Activated CD4-positive, alpha-beta T cell treated with anti-CD3 and anti-CD28 coated beads, Interleukin-2, amount 10 ng/mL, durations not matched to agents 7 days and 5 days (primary cell): ENCODE data around the gene TP73. TPM values are rescaled to one million over a fixed set of nuclear protein-coding genes. Genes with fewer than 3 reads are reported as not detected.
A peak's percentile ranks its signal among the peaks of the same experiment; 100 is the strongest.

Experiments used
- CTCF ChIA-PET: fragments of 350-600 bp; sonication (Branson Sonifier 250); formaldehyde crosslinking; loops from one replicate; lab custom pipeline; 2021; ENCODE audit warnings: antibody characterized with exemption; lab: Charles Lee
- POLR2A ChIA-PET: fragments of 350-600 bp; sonication (Branson Sonifier 250); formaldehyde crosslinking; loops from one replicate; lab custom pipeline; 2021; ENCODE audit warnings: antibody characterized with exemption; lab: Charles Lee
- DNase-seq: peaks from one replicate; pipeline ENCODE4 v3.0.0-alpha.2; 2020
- H3K27ac Mint-ChIP-seq: one replicate; pipeline ENCODE4 v1.8.0; 2021; ENCODE audit warnings: mild to moderate bottlenecking, moderate library complexity, mixed read lengths
- H3K27me3 Mint-ChIP-seq: one replicate; pipeline ENCODE4 v1.8.0; 2021; ENCODE audit warnings: mixed read lengths
- H3K36me3 Mint-ChIP-seq: one replicate; pipeline ENCODE4 v1.8.0; 2021; ENCODE audit warnings: low read depth, mixed read lengths
- H3K4me1 Mint-ChIP-seq: one replicate; pipeline ENCODE4 v1.8.0; 2021; ENCODE audit warnings: mixed read lengths
- H3K4me3 Mint-ChIP-seq: one replicate; pipeline ENCODE4 v1.8.0; 2021; ENCODE audit warnings: mild to moderate bottlenecking, moderate library complexity, mixed read lengths
- H3K9me3 Mint-ChIP-seq: one replicate; pipeline ENCODE4 v1.8.0; 2021; ENCODE audit warnings: mixed read lengths
- total RNA-seq, 2 experiments: library from RNA; stranded (reverse); gene quantifications; one replicate each; pipeline ENCODE4 v1.2.3, GENCODE V29; 2021

TP73 gene
- total RNA-seq, result 1 to 10 TPM; 2.0 to 2.5 TPM

DNA sequence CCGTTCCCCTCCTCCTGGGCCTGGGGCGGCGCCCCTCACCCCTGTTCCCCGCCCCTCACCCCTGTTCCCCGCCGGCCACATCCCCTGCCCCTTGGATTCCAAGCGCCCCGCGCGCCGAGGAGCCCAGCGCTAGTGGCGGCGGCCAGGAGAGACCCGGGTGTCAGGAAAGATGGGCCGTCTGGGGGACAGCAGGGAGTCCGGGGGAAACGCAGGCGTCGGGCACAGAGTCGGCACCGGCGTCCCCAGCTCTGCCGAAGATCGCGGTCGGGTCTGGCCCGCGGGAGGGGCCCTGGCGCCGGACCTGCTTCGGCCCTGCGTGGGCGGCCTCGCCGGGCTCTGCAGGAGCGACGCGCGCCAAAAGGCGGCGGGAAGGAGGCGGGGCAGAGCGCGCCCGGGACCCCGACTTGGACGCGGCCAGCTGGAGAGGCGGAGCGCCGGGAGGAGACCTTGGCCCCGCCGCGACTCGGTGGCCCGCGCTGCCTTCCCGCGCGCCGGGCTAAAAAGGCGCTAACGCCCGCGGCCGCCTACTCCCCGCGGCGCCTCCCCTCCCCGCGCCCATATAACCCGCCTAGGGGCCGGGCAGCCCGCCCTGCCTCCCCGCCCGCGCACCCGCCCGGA lies at the start of gene TP73:
Gene TP73 (plus strand): TSS at position 587 of the 618 bp plus-strand sequence. CDS start 29,850 bp downstream, outside the sequence.
- ChIA-PET CTCF (no interaction called here), POLR2A (no interaction called here)
- DNase-seq, result no peak
- H3K4me1 Mint-ChIP-seq, result peaks cover 22% of the 10 kb centered on the region
- no peaks in the 10 kb centered on the region for H3K9me3 Mint-ChIP-seq
- no peak within 1 kb of the TSS for H3K27ac Mint-ChIP-seq
- no peaks in the 10 kb centered on the region for H3K36me3 Mint-ChIP-seq
- H3K4me3 Mint-ChIP-seq, result peak within 1 kb of the TSS; percentile 34
- peaks cover 44% of the 10 kb centered on the region for H3K27me3 Mint-ChIP-seq

DNA sequence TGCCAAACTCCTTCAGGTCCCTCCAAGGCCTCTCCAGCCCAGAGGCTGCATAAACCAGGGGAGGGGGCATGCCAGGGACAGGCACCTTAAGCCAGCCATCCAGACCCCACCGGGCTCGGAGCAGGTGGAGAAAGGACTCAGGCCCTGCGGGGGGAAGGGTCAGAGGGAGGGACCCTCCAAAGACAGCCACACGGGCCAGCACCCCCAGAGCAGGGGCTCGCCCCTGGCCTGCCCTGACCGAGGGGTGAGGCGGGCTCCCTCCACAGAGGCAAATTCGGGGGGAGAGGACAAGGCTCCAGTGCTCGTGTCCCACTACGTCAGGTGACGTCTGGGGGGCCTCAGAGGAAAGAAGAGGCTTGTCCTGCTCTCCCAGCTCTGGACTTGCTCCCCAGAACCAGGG lies 49.2 kb upstream of the TP73 start:
- Mint-ChIP-seq H3K4me1 (peaks cover 3% of the 10 kb centered on the region), H3K36me3 (no peaks in the 10 kb centered on the region), H3K9me3 (no peaks in the 10 kb centered on the region), H3K27me3 (no peaks in the 10 kb centered on the region), H3K4me3 (no peak overlapping the region), H3K27ac (no peak overlapping the region)
- CTCF ChIA-PET, result interaction anchor here (1.6 kb wide), 1 partner anchor 17 kb away, joined by 4 read pairs; no protein-coding TSS in a partner anchor
- DNase-seq, result no peak
- POLR2A ChIA-PET, result no interaction called here

DNA sequence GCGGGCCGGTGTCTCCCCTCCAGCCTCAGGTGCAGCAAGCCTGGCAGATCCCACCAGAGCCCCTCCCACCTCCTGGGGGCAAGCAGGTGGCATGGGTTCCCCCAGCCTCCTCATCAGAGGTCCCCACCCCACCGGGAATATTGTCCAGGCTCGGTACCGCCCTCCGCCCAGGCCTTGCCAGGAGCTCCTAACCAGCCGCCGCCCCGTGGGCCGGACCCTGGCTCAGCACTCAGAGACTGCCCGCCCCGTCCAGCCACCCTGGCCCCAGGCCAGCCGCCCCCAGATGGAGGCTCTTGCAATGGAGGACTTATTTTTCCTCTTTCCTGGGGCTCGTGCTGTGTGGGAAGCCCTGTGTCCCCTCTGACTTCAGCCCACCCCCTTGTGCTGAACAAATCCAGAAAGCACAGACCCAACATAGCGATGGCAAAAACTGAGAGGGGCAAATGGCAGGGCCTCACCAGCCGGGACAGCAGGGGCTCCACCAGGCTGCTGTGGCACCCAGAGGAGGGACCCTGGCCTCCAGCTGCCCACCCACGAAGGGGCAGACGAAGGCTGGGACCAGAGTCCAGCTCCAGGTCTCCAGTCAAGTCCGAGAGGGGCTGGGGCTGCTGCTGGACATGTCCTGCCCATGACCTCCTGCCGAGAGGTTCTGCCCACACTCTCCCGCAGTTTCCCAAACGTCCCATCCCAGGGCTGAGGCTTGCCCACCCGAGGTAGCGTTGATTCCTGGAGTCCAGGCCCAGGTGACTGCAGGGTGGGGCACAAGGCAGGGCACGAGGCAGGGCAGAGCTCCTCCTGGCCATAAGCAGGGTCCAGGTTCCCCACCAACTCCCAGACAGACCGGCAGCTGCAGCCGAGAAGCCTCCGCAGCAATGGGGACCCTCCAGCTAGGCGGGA lies 48.5 kb upstream of the TP73 start:
- Mint-ChIP-seq H3K27ac (no peak overlapping the region), H3K9me3 (no peaks in the 10 kb centered on the region), H3K4me1 (no peaks in the 10 kb centered on the region), H3K27me3 (no peaks in the 10 kb centered on the region), H3K36me3 (no peaks in the 10 kb centered on the region), H3K4me3 (no peak overlapping the region)
- ChIA-PET POLR2A (no interaction called here), CTCF (interaction anchor here (1.6 kb wide), 1 partner anchor 16 kb away, joined by 4 read pairs; no protein-coding TSS in a partner anchor)
- no peak for DNase-seq

DNA sequence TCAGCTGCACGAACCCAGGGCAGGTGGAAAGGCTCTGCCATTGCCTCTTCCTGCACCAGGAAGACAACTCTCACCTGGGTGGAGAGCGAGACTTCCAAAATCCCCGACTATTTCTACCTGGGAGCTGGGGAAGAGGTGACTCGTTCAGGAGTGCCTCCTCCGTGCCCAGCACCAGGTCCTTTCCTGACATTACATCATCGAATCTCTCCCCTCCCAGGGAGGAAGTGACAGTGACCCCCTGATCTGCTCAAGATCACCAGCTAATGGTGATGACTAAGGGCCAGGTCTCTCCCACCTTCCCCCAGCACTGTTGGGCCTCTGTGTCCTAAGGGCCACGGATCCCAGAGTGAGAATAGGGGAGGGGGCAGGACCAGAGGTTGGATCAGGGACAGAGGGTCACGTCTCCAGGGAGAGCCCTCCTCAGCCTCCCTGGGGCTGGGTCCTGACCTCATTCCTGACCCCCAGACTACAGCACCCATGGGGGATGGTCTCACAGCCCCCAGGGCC lies 47.8 kb upstream of the TP73 start:
- CTCF ChIA-PET, result interaction anchor here (1.6 kb wide), 1 partner anchor 16 kb away, joined by 4 read pairs; no protein-coding TSS in a partner anchor
- H3K27ac Mint-ChIP-seq, result no peak overlapping the region

DNA sequence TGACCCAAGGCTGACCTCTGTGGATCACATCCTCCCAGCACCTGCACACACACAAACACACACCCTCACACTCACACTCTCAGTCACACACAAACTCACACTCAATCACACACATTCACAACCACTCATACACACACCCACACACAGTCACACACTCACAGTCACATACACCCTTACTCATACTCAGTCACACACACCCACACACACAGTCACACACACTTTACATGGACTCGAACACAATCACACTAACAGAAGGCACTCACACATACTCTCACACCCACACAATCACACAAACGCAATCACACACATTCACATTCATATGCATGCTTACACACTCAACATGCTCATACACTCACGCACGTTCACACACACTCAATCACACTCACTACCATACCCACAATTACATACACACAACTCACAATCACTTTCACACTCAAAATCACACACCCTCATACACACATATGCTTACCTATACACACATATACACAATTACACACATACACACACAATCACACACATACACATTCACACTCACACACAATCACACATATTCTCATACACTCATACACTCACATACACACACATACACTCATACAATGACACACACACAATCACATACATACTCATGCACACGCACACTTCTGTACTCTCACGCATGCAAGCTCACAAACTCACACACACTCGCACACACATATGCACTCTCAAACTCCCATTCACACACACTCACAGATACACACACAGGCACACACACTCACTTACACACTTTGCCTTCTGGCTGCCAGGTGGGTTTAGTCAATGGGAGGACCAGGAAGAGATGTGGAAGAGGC lies 47.1 kb upstream of the TP73 start:
- CTCF ChIA-PET, result no interaction called here
- DNase-seq, result no peak
- Mint-ChIP-seq H3K4me3 (no peak overlapping the region), H3K4me1 (no peaks in the 10 kb centered on the region), H3K9me3 (no peaks in the 10 kb centered on the region), H3K27ac (no peak overlapping the region), H3K27me3 (peaks cover 5% of the 10 kb centered on the region), H3K36me3 (no peaks in the 10 kb centered on the region)
- POLR2A ChIA-PET, result no interaction called here

More for the DNA sequence above, 47.8 kb upstream of the TP73 start:
- no peaks in the 10 kb centered on the region for H3K36me3 Mint-ChIP-seq
- H3K9me3 Mint-ChIP-seq, result no peaks in the 10 kb centered on the region
- H3K4me1 Mint-ChIP-seq, result no peaks in the 10 kb centered on the region
- no peak for DNase-seq
- peaks cover 5% of the 10 kb centered on the region for H3K27me3 Mint-ChIP-seq
- POLR2A ChIA-PET, result no interaction called here
- H3K4me3 Mint-ChIP-seq, result no peak overlapping the region

DNA sequence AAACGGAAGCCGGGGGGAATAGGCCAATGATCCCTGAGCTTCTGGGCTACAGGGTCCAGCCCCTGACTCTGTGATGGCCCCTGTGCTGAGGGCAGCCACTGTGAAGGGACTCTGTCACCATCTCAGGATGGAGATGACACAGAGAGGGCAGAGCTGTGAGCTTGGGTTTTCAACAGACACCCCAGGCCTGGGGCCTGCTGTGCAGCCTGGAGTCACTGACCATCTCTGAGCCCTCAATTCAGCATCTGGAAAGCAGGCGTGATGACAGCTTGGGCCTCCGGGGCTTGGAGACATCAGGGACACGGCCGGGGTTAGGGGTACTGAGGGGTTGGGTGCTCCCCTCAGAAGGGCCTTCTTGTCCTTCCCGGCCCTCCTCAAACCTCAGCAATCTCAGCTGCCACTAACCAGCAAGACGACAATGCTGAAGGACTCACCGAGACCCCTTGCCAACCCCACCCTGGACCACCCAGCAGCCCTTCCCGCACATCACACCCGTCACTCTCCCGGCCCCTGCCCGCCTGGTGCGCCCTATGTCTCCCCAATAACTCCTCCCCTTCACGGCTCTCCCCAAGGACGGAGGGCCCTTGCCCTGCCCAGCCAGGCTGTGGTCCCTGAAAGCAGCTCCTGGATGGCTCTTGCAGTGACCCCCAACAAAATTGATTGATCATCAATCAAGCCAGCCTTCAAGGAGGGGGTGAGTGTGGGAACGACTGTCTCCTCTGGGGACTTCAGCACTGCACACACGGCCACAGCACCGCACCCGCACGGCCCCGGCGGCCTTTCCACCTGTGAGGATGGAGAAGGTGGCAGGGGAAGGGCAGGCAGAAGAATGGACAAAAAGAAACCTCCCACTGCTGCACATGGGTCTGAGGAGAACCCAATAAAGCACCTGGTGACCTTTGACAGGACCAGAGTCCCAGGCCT lies 45.3 kb upstream of the TP73 start:
- no peaks in the 10 kb centered on the region for H3K36me3 Mint-ChIP-seq
- ChIA-PET CTCF (interaction anchor here (0.8 kb wide), 1 partner anchor 10 kb away, joined by 3 read pairs; no protein-coding TSS in a partner anchor), POLR2A (no interaction called here)
- DNase-seq, result no peak
- H3K4me3 Mint-ChIP-seq, result no peak overlapping the region
- no peak overlapping the region for H3K27ac Mint-ChIP-seq
- H3K4me1 Mint-ChIP-seq, result peaks cover 3% of the 10 kb centered on the region
- no peaks in the 10 kb centered on the region for H3K9me3 Mint-ChIP-seq
- H3K27me3 Mint-ChIP-seq, result peaks cover 14% of the 10 kb centered on the region

DNA sequence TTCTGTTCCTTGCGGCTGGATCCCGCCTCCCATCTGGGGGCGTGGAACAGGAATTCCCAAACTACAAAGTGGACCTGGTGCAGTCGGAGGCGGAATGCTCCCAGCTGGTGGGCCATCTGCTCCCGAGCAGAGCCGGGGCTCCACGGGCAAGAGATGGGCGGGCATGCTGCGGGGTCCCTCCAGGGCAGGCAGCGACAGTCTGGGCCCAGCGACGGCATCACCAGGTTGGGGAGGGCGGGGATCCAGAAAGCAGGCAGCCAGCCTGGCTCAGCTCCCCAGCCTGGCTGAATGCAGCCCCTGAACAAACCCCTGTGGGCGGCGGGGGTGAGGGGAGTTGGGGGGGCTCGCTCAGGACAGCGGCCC lies 44.6 kb upstream of the TP73 start:
- DNase-seq, result no peak
- CTCF ChIA-PET, result interaction anchor here (0.8 to 1.0 kb wide), 2 partner anchors 10 to 11 kb away, joined by 3 read pairs; no protein-coding TSS in a partner anchor
- Mint-ChIP-seq H3K4me3 (no peak overlapping the region), H3K27me3 (peaks cover 17% of the 10 kb centered on the region), H3K9me3 (no peaks in the 10 kb centered on the region), H3K36me3 (no peaks in the 10 kb centered on the region), H3K27ac (no peak overlapping the region), H3K4me1 (peaks cover 3% of the 10 kb centered on the region)
- POLR2A ChIA-PET, result no interaction called here

DNA sequence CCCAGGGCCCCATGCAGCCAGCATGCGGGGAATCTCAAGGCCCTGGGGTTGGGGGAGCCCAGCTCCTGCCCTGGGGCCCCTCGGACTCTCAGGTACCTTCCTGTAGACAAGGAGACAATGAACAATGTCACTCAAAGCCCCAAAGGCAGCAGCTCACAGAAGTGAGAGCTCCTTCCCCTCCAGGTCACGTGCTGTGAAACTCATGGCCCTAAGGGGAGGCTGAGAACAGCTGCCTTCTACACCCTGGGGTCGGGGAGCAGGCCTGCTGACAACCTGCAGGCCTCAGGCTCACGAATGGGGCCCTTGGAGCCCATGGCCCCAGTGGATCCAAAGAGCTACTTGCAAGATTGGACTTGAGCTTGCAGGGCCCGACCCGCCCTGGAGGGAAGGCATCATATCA lies 44.2 kb upstream of the TP73 start:
- Mint-ChIP-seq H3K4me1 (peaks cover 3% of the 10 kb centered on the region), H3K36me3 (no peaks in the 10 kb centered on the region), H3K27ac (no peak overlapping the region), H3K9me3 (no peaks in the 10 kb centered on the region), H3K4me3 (no peak overlapping the region), H3K27me3 (peaks cover 20% of the 10 kb centered on the region)
- ChIA-PET CTCF (interaction anchor here (1.0 kb wide), 1 partner anchor 11 kb away, joined by 3 read pairs; no protein-coding TSS in a partner anchor), POLR2A (no interaction called here)
- no peak for DNase-seq

DNA sequence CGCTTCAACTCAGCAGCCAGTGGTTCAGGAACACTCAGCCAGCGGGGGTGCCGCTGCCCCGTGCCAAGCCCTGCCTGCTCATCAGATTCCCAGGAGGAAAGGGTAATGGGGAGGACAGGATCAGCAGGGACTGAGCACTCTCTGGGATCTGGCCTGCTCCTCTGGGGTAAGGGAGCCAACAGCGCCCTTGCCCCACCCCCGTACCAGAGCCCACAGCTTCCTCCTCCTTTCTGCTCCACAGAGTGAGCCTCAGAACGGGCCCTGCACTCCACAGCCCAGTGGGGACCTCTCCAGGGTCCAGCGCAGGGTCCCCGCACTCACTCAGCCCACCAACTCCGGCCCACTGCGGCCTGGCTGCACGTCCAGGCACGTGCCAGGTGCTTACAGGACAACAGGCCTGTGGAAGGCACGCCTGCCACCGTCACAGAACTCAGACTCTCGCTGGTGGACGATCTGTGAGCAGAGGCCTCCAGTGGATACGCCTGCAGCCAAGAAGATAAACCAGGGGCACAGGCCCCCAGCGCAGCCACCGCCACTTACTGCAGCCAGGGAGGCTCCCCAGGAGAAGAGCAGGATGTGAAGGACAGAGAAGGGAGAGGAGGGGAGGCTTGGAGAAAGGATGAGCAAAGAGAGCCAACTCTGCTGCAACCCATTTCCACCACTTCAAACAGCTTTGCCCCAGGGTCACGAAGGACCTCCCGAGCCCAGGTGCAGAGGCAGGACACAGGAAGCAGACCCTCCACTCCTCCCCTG lies 43.1 kb upstream of the TP73 start:
- peaks cover 3% of the 10 kb centered on the region for H3K4me1 Mint-ChIP-seq
- H3K9me3 Mint-ChIP-seq, result no peaks in the 10 kb centered on the region
- DNase-seq, result no peak
- H3K36me3 Mint-ChIP-seq, result no peaks in the 10 kb centered on the region
- H3K4me3 Mint-ChIP-seq, result no peak overlapping the region
- ChIA-PET POLR2A (no interaction called here), CTCF (interaction anchor here (1.0 kb wide), 1 partner anchor 10 kb away, joined by 3 read pairs; no protein-coding TSS in a partner anchor)
- H3K27ac Mint-ChIP-seq, result no peak overlapping the region
- H3K27me3 Mint-ChIP-seq, result peaks cover 23% of the 10 kb centered on the region

DNA sequence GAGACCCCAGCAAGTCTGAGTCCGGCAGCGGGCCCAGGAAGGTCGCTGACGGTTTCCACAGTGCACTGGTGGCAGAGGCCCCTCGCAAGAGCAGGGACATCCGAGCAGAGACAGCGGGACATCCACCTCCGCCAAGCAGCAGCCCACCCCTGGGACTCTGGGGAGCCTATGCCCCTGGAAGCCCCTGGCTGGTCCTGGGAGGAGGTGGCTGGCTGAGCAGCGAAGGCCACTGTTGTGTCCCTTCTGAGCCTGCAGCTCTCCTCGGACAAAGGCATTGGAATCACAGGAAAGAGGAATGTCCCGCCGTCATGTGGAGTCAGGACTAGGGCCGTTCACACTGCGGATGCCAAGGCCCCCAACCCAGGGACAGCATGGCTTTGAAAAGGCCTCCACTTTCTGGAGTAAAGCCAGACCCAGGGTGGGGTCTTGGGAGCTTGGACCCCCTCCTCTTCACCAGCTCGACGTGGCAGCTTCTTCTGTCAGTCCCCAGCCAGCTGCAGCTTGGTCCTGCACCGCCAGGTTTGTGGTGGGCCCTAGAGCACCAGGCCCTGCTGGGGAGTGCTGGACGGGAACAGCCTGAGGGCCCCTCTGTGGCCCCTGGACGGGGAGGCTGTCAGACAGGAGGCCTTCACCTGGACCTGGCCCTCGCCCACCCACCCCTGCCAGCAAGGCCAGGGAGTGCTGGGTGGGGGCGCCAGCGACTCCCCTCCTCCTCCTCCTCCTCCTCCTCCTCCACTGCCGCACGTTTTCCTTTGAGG lies 42.4 kb upstream of the TP73 start:
- CTCF ChIA-PET, result no interaction called here
- Mint-ChIP-seq H3K4me1 (peaks cover 3% of the 10 kb centered on the region), H3K36me3 (no peaks in the 10 kb centered on the region), H3K4me3 (no peak overlapping the region), H3K9me3 (no peaks in the 10 kb centered on the region), H3K27ac (no peak overlapping the region), H3K27me3 (peaks cover 23% of the 10 kb centered on the region)
- no peak for DNase-seq
- POLR2A ChIA-PET, result no interaction called here
